ENCODE results near the gene CSNK2B. TPM values are rescaled to one million over a fixed set of nuclear protein-coding genes. Genes with fewer than 3 reads are reported as not detected.

The CSNK2B gene
- total and polyA plus RNA-seq, 7 donors: 188 to 232 (median 206) TPM

DNA sequence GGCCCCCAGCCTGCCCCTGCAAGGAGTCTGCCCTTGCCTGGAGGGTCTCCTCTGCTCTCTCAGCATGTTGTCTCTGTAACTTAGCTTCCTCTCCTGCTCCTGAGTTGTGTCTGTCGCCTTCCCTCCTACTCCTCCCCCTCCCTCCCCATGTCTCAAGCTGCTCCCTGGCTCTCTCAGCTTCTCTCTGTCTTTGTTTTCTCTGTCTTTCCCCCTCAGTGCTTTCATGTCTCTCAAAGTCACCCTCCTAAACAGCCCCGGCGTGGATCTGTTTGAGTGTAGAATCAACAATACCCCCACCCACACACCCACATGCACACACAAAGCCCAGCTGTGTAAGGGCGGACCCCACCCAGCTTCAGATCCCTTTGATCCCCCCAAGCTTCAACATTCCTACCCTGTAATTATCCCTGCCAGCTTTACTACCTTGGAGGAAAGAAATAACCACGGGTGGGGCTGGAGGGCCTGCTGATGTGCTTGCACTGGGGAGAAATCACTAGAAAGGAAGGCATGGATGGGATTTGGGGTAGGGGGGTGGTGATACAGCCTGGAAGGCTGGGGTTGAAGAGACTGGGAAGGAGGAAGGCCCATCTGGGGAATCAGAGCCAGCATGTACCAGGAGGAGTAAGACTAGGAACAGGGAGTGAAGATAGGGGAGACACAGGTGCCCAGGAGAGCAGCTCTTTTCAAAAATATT is 48.3 kb downstream of the CSNK2B start:
- 8 to 42% methylated on average over 5 of the region's 5 CpGs for WGBS, 2 donors
- intact Hi-C loops (cut with DNase I): no loop called here
- H3K4me3 ChIP-seq: no peak overlapping the region
- no peaks in the 10 kb centered on the region for H3K9me3 ChIP-seq
- H3K4me1 ChIP-seq: peaks cover 0 to 11% (median 10%) of the 10 kb centered on the region in 4 donors
- no peaks in the 10 kb centered on the region for H3K36me3 ChIP-seq
- no peaks in the 10 kb centered on the region for H3K27me3 ChIP-seq
- TF ChIP-seq POLR2A (IDR thresholded peaks at IDR 0.05) (no peak), POLR2AphosphoS5 (IDR thresholded peaks at IDR 0.05) (no peak), EP300 (IDR thresholded peaks at IDR 0.05) (no peak)
- TF ChIP-seq, protein P1, sequence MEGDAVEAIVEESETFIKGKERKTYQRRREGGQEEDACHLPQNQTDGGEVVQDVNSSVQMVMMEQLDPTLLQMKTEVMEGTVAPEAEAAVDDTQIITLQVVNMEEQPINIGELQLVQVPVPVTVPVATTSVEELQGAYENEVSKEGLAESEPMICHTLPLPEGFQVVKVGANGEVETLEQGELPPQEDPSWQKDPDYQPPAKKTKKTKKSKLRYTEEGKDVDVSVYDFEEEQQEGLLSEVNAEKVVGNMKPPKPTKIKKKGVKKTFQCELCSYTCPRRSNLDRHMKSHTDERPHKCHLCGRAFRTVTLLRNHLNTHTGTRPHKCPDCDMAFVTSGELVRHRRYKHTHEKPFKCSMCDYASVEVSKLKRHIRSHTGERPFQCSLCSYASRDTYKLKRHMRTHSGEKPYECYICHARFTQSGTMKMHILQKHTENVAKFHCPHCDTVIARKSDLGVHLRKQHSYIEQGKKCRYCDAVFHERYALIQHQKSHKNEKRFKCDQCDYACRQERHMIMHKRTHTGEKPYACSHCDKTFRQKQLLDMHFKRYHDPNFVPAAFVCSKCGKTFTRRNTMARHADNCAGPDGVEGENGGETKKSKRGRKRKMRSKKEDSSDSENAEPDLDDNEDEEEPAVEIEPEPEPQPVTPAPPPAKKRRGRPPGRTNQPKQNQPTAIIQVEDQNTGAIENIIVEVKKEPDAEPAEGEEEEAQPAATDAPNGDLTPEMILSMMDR (IDR thresholded peaks at IDR 0.05): no peak
- peak overlapping the region in 1 of 4 donors; percentile 74 for H3K27ac ChIP-seq
- DNase-seq: no peak

DNA sequence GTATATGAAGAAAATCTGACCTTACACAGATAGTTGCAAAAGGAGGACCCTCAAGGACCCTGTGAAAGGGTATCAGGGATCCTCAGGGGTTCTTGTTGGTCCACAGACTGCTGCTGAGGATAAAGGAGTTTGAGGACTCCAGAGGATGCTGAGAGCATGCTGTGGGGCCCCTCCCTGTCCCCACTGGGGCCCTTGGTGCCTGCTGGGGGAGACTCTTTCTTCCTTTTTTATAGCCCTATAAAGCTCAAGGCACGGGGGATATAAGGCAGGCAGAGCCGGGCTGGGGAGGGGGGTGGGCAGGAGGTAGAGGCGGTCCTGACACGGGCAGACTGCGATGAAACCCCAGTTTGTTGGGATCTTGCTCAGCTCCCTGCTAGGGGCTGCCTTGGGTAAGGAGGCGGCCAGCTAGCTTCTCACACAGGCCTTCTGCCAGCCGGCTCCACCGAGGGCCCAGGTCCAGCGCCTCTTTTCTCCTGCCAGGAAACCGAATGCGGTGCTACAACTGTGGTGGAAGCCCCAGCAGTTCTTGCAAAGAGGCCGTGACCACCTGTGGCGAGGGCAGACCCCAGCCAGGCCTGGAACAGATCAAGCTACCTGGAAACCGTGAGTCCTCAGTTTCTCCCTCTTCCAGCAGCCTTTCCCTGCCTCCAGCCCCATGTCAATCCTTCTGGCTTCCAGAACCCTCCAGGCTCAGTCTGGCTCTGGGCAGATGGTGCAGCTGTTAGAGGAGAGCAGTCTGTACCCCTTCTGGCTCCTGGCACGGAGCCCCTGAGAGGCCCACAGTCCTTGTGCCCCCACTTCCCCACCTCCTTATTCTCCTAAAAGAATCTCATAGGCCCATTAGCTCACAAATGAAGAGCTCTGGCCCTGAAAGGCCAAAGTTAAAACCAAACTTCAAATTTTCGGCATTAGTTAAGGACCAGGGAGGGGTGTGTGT is 49.4 kb downstream of the CSNK2B start, which contains the start of gene LY6G6D:
Gene LY6G6D (plus strand): TSS at position 327 of the 937 bp plus-strand sequence. CDS start 8 bp downstream, at position 335.
- Histone ChIP-seq H3K36me3 (no peaks in the 10 kb centered on the region), H3K4me3 (no peak within 1 kb of the TSS), H3K4me1 (peaks cover 0 to 11% (median 10%) of the 10 kb centered on the region in 4 donors), H3K27ac (peak within 1 kb of the TSS in 3 of 4 donors; percentile 71 to 74 (median 72)), H3K27me3 (no peaks in the 10 kb centered on the region), H3K9me3 (no peaks in the 10 kb centered on the region)
- 78% methylated on average over 16 of the region's 16 CpGs for WGBS, 2 donors
- intact Hi-C loops (cut with DNase I): no loop called here
- DNase-seq: no peak
- no peak for TF ChIP-seq EP300 (IDR thresholded peaks at IDR 0.05)
- TF ChIP-seq POLR2AphosphoS5 (IDR thresholded peaks at IDR 0.05): no peak
- TF ChIP-seq, protein P1 (IDR thresholded peaks at IDR 0.05): no peak
- TF ChIP-seq POLR2A (IDR thresholded peaks at IDR 0.05): no peak

DNA sequence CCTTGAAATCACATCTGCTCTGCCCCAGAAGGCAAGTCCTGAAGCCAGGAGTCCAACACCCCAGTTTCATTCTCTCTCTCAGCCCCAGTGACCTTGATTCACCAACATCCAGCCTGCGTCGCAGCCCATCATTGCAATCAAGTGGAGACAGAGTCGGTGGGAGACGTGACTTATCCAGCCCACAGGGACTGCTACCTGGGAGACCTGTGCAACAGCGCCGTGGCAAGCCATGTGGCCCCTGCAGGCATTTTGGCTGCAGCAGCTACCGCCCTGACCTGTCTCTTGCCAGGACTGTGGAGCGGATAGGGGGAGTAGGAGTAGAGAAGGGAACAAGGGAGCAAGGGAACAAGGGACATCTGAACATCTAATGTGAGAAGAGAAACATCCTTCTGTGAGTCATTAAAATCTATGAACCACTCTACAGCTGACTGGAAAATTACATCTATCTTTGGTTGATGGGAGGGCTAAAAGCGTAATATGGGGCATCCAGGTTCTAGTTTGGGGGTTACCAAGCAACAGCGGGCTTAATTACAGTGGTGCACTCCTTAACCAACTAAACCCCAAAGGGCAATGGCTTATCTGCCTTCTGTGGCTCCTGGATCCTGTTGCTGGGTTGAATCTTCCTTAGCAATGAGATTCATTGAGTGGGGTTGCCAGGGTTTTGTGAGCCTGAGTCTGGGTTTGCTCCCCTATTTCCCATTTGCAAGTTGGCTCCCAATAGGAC is 51.8 kb downstream of the CSNK2B start:
- Histone ChIP-seq H3K36me3 (no peaks in the 10 kb centered on the region), H3K4me1 (peaks cover 0 to 11% (median 10%) of the 10 kb centered on the region in 4 donors), H3K9me3 (no peaks in the 10 kb centered on the region), H3K27me3 (no peaks in the 10 kb centered on the region), H3K4me3 (no peak overlapping the region), H3K27ac (no peak overlapping the region)
- DNase-seq: no peak
- no peak for TF ChIP-seq EP300 (IDR thresholded peaks at IDR 0.05)
- intact Hi-C loops (cut with DNase I): no loop called here
- WGBS, 2 donors: 76 to 85% methylated on average over 10 of the region's 10 CpGs

DNA sequence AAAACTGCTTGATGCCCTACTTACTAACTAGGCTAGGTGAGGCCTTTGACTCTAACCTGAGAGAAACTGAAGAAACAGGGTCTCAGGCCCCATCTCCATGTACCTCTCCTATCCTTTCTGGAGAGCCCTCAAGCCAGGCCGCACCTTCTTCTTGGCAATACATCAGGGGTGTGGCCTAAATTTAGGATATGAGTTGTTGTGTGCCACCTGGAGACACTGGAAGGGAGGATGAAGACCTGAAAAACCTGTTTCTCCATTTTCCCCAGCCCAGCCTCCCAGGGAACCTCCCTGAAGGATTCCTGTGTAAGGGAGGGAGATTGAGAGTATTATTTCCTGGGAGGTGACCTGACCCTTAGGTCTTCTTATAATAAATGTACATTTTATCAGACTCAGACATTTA is 52.4 kb downstream of the CSNK2B start:
- Histone ChIP-seq H3K4me3 (no peak overlapping the region), H3K9me3 (no peaks in the 10 kb centered on the region), H3K27me3 (no peaks in the 10 kb centered on the region), H3K4me1 (peaks cover 0 to 11% (median 10%) of the 10 kb centered on the region in 4 donors), H3K36me3 (no peaks in the 10 kb centered on the region), H3K27ac (no peak overlapping the region)
- TF ChIP-seq, protein P1 (IDR thresholded peaks at IDR 0.05): no peak
- TF ChIP-seq POLR2AphosphoS5 (IDR thresholded peaks at IDR 0.05) (no peak), POLR2A (IDR thresholded peaks at IDR 0.05) (no peak), EP300 (IDR thresholded peaks at IDR 0.05) (no peak)
- intact Hi-C loops (cut with DNase I): no loop called here
- WGBS, 2 donors: 18 to 67% methylated on average over 1 of the region's 1 CpG
- no peak for DNase-seq
